Hepatocyte (in vitro differentiated cells): ENCODE measurements around the gene CCDC83.

Experiments
- EZH2 ChIP-seq: fragments of 200-600 bp; sonication (generic); IDR thresholded peaks from 2 replicates; pipeline ENCODE4 v1.6.1; 2016; ENCODE audit warnings: antibody characterized with exemption, mild to moderate bottlenecking, borderline replicate concordance
- TF ChIP-seq, protein P1 (sequence below): fragments of 200-600 bp; sonication (generic); IDR thresholded peaks from 2 replicates; pipeline ENCODE4 v1.5.1; 2016; ENCODE audit warnings: antibody characterized with exemption, mild to moderate bottlenecking; ENCODE audit not compliant: poor library complexity

DNA sequence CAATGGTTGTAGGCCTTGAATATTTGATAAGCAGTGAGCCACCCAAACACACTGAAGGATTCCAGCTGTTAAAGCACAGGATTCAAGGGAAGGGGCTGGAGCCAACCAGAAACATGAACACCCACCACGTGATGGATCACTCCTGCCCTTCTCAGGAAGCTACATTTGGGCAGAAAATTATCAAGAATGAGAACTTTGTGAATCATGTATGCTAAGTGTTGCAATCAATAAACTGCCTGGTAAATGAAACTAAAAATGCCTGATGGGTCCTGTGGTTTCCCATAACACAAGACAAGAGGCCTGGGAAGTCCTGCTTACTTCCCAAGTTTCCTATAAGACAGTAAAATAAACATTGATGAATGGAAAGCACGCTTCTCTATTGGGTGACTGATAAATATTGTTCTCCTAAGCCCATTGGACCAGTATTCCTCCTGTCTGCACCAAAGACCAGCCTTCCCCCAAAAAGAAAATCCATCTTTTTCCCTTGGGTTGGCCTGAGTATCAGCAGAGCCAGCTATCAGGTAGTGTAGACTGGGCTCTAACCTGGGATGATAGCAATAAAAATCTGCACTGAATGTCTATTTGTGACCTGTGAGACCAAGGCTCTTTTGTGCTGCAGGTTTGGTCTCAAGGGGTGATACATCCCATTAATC, 98.4 kb downstream of the CCDC83 start:
- TF ChIP-seq, protein P1, sequence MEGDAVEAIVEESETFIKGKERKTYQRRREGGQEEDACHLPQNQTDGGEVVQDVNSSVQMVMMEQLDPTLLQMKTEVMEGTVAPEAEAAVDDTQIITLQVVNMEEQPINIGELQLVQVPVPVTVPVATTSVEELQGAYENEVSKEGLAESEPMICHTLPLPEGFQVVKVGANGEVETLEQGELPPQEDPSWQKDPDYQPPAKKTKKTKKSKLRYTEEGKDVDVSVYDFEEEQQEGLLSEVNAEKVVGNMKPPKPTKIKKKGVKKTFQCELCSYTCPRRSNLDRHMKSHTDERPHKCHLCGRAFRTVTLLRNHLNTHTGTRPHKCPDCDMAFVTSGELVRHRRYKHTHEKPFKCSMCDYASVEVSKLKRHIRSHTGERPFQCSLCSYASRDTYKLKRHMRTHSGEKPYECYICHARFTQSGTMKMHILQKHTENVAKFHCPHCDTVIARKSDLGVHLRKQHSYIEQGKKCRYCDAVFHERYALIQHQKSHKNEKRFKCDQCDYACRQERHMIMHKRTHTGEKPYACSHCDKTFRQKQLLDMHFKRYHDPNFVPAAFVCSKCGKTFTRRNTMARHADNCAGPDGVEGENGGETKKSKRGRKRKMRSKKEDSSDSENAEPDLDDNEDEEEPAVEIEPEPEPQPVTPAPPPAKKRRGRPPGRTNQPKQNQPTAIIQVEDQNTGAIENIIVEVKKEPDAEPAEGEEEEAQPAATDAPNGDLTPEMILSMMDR = no peak
- no peak for TF ChIP-seq EZH2
